Measurements from ENCODE around the gene CDCA8.

GRCh38 chr1:37718901-37719571 is 26.7 kb downstream of the CDCA8 start:
- TF ChIP-seq CTCF (conservative IDR thresholded peaks at IDR 0.05) (no peak), EZH2 (IDR thresholded peaks at IDR 0.05; ENCODE audit: low read depth) (no peak)

Measured in PC-9 (cell line).